ENCODE measurements around the gene BEAN1.

The BEAN1 gene

GRCh38 chr16:66427036-66427860, at the start of gene BEAN1:
Gene BEAN1 (plus strand): TSS chr16:66427295. CDS start chr16:66437677, 10,382 bp downstream.
- H3K4me3 ChIP-seq (ENCODE audit: low read depth, low read length), result peak within 1 kb of the TSS; percentile 40
- no peak for DNase-seq (ENCODE audit: low read depth)

- H3K4me3 ChIP-seq (ENCODE audit: low read depth, low read length), result no peak overlapping the region
- no peak for DNase-seq (ENCODE audit: low read depth)
Observed at GRCh38 chr16:66377324-66377723, 49.8 kb upstream of the BEAN1 start.

GRCh38 chr16:66378741-66379570, 48.1 kb upstream of the BEAN1 start:
- no peak overlapping the region for H3K4me3 ChIP-seq (ENCODE audit: low read depth, low read length)
- DNase-seq (ENCODE audit: low read depth), result no peak

GRCh38 chr16:66379571-66379941, 47.5 kb upstream of the BEAN1 start:
- DNase-seq (ENCODE audit: low read depth), result no peak
- no peak overlapping the region for H3K4me3 ChIP-seq (ENCODE audit: low read depth, low read length)

- DNase-seq (ENCODE audit: low read depth), result no peak
- H3K4me3 ChIP-seq (ENCODE audit: low read depth, low read length), result no peak overlapping the region
Observed at GRCh38 chr16:66380421-66380820, 46.7 kb upstream of the BEAN1 start.

GRCh38 chr16:66381585-66382170, 45.4 kb upstream of the BEAN1 start:
- no peak overlapping the region for H3K4me3 ChIP-seq (ENCODE audit: low read depth, low read length)
- no peak for DNase-seq (ENCODE audit: low read depth)

GRCh38 chr16:66382171-66382965, 44.7 kb upstream of the BEAN1 start:
- no peak overlapping the region for H3K4me3 ChIP-seq (ENCODE audit: low read depth, low read length)
- DNase-seq (ENCODE audit: low read depth), result no peak

GRCh38 chr16:66382966-66383299, 44.2 kb upstream of the BEAN1 start:
- H3K4me3 ChIP-seq (ENCODE audit: low read depth, low read length), result no peak overlapping the region
- peak; percentile 41 for DNase-seq (ENCODE audit: low read depth)

- no peak overlapping the region for H3K4me3 ChIP-seq (ENCODE audit: low read depth, low read length)
- no peak for DNase-seq (ENCODE audit: low read depth)
Observed at GRCh38 chr16:66383551-66383950, 43.5 kb upstream of the BEAN1 start.

- no peak overlapping the region for H3K4me3 ChIP-seq (ENCODE audit: low read depth, low read length)
- no peak for DNase-seq (ENCODE audit: low read depth)
Observed at GRCh38 chr16:66385415-66385814, 41.7 kb upstream of the BEAN1 start.

GRCh38 chr16:66386629-66387622, 40.2 kb upstream of the BEAN1 start:
- H3K4me3 ChIP-seq (ENCODE audit: low read depth, low read length), result no peak overlapping the region
- DNase-seq (ENCODE audit: low read depth), result no peak

- no peak overlapping the region for H3K4me3 ChIP-seq (ENCODE audit: low read depth, low read length)
- no peak for DNase-seq (ENCODE audit: low read depth)
Observed at GRCh38 chr16:66387817-66388332, 39.2 kb upstream of the BEAN1 start.

GRCh38 chr16:66388350-66389139, 38.5 kb upstream of the BEAN1 start:
- DNase-seq (ENCODE audit: low read depth), result no peak
- no peak overlapping the region for H3K4me3 ChIP-seq (ENCODE audit: low read depth, low read length)

GRCh38 chr16:66389256-66390176, 37.6 kb upstream of the BEAN1 start:
- no peak overlapping the region for H3K4me3 ChIP-seq (ENCODE audit: low read depth, low read length)
- no peak for DNase-seq (ENCODE audit: low read depth)

GRCh38 chr16:66390346-66391108, 36.6 kb upstream of the BEAN1 start:
- DNase-seq (ENCODE audit: low read depth), result no peak
- H3K4me3 ChIP-seq (ENCODE audit: low read depth, low read length), result no peak overlapping the region
